CD4-positive, alpha-beta T cell treated with Interleukin-21 for 1 hour (primary cell): ENCODE measurements around the gene PITX2.

ENCODE experiments used
- DNase-seq: peaks from one replicate; pipeline ENCODE4 v3.0.0-alpha.2; 2020

The PITX2 gene

DNA sequence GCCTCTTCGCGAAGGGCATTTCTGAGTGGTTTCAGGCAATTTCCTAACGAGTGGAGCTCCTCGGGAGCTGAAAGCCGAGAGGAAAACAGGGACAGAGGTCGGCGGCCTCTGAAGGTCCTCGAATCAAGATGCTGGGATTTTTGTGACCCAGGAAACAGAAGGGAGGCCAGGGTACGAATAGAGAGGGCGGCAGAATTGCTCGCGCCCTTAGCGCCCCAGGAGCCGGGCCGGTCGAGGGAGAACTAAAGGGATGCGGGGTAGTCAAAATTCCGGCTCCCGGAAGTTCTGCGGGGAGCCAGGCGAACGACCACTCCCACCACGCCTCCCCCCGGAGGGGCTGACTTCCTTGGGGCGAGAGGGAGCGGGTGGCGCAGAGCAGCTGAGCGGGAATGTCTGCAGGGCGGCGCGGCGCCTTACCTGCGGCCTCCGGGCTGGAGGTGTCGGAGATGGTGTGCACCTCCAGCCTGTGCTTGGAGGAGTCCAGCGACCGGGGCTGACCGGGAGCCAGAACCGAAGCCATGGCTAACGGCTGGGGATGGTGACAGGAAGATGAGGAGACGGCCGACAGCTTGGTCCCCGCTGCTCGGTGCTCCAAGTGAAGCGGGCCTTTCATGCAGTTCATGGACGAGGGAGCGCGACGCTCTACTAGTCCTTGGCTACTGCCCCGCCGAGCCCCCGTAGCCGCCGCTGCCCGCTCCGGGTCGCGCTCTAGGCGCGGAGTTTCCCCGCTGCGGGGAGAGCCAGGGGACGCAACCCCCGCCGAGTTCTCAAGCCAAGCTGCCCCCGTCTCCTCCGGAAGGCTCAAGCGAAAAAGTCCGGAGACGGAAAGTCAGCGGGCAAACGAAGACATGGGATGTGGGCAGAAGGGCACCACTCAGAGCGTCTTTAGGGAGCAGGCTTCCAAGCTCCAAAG, 782 bp downstream of the PITX2 start:
- no peak for DNase-seq

DNA sequence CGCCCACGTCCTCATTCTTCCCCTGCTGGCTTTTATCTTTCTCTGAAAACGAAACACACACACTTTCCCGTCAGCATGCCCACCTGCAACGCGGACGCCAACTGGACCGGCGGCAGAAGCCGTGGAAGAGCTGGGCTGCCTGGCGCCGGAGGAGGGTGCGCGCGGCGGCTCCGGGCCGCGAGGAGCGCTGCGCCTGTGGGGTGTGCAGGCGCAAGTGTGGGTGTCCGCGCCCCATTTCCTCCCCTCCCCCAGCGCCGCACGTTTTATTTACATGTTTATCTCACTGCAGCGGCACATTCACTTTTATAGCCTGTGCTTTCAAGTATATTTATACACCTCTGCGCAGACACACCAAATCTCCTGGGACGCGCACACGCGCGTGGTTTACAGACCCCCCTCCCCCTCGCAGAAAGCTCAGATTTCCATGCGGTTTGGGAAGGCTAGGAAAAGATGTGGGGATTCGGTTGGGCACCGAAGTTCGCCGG, 1.5 kb downstream of the PITX2 start:
- no peak for DNase-seq

DNA sequence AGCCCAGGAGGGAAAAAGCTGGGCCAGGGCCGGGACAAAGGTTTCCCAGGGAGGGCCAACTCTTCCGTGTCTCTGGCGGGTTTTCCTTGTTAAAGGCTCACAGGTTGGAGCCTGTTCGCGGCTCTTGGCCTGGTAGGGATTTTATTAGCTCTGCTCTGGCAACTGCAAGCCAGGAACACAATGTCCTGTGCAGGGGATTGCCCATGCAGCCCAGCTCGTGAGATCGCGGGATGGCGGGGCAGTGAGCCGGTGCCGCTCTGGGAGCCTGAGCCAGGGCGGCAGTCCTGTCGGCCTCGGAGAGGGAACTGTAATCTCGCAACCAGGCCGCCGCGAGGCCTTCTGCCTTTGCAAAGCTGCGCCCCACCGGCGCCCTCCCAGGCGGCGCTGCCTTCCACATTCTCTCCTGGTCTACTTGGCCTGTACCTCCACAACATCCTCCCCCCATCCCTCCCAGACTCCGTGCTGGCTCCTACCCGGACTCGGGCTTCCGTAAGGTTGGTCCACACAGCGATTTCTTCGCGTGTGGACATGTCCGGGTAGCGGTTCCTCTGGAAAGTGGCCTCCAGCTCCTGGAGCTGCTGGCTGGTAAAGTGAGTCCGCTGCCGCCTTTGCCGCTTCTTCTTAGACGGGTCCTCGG, 2.1 kb downstream of the PITX2 start:
- no peak for DNase-seq

DNA sequence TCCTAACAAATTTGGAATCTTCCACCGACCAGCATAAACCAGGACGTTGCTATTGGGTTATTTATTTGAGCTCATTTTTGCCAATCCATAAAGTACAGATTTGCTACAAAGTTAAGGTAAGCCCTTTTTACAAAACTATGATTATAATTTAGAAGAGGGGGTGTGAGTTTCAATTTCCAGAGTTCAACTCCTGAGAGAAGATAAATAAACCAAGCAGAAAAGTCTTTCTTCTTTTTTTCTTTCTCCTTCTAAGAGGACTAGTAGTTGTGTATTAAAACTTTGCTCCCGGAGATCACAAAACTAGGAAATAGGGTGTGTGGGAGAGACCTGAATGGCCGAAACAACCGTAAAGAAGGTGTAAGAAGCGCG, 2.6 kb downstream of the PITX2 start:
- DNase-seq = no peak

DNA sequence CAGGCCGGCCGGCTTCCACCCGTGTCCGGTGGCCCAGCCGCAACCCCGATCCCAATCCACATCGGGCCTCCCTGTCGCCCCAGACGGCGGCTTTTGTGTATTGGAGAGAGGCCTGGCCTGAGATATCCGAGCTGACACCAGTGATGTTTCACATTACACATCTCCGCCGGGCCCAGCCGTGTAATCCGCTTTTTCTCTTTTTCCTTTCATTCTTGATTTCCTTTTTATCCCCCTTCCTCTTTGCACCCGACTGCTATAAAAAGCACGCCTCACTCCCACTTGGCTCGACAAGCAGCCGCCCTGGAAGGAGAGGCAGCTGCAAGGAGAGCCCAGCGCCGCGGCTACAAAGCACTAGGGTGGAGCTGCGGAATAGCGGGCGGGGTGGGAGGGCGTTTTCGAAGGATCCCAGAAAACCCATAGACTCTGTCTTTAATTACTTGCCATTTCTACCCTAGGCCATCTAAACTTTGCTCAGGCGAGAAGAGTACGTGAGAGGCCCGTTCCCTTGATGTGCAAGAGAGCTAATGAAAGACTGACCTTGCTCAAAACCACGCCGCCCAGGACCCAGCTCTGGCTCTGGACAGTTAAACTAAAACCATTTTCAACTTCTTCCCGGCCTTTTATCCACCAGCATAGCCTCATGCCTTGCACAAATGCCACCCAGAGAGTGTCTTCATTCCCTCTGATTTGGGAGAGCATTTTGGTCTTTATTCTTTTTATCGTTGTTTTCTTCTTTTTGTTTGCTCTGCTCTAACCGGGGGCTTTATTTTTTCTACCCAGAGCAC, 3.2 kb downstream of the PITX2 start:
- no peak for DNase-seq

DNA sequence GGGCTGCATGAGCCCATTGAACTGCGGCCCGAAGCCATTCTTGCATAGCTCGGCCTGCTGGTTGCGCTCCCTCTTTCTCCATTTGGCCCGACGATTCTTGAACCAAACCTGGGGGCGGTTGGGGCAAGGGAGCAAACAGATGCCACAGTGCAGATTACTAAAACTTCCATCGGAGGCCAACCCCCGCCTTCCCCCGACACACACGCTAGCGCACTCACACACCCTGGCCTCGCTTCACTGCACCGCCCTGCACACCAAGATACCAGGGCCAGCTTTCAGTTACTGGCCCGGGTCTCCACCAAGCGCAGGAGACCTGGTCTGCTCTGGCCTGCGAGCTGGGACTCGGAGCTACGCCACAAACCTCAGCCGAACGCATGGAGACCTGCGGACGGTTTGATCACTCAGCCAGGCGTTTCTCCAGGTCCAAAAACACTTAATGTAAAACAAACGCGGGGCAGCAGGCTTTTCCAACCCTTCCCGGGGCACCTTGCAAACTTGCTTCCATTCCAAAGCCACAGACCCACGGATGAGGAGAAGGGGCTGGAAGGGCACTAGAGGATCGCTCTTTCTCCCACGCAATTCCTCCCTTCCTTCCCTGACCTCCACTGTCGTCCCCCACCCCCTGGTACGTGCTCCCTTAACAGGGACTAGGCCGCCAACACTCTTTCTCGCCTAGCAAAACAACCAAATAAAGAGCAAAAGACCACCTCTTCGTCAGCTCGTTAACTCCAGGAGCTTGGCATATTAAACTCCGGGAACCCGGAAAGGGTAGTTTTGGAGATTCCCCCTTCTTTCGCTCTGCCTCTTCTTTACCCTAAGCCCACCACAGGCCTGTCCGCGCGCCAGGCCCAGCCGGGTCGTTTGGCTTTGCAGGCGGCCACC, 4.1 kb downstream of the PITX2 start:
- DNase-seq = no peak

DNA sequence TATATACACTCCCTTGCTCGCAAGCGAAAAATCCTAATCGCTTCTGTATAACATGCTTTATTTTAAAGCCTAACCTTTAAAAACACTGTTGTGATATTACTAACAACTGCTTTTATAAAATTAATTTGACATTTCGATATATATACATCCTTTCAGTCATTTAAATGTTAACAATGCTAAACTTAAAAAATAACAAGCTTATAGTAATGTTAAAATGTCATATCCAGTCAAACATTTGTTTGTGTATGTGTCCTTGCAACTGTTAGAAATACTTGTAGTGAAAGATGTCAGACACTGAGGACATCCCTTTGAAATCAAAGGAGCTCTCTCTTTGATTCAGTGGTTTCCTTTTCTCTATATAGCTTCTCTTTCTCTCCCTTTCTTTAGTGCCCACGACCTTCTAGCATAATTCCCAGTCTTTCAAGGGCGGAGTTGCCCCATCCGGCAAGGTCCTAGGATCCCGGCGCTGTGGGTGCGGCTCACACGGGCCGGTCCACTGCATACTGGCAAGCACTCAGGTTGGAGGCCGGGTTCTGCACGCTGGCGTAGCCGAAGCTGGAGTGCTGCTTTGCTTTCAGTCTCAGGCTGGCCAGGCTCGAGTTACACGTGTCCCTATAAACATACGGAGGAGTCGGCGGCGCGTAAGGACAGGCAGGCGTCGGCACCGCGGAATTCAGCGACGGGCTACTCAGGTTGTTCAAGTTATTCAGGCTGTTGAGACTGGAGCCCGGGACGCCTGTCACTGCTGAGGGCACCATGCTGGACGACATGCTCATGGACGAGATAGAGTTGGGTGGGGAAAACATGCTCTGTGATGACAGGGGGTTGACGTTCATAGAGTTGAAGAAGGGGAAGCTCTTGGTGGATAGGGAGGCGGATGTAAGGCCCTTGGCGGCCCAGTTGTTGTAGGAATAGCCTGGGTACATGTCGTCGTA, 5.0 kb downstream of the PITX2 start:
- DNase-seq = no peak

DNA sequence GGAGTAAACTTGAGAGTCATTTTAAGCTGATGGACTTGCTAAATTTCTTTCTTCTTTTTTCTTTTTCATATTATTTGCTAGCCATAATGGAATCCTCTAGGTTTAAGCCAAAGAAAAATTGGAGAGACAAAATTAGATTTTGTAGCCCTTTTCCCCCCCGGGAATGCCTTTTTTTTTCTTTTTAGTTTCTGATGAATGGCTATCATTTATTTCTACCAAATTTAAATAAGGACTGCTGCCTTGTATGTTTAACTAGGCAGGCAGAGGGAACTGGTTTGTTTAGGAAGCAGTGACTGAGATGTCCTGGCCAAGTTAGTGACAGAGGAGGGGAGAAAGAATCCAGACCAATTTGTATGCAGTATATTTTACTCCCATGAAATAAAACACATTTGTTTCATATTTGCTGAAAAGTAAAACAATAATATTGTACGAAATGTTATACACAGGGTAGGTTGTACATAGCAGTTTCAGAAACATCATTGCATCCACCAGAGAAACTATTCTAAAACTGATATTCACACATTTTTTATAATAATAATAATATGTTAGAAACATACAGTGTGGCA, 5.7 kb downstream of the PITX2 start:
- no peak for DNase-seq

DNA sequence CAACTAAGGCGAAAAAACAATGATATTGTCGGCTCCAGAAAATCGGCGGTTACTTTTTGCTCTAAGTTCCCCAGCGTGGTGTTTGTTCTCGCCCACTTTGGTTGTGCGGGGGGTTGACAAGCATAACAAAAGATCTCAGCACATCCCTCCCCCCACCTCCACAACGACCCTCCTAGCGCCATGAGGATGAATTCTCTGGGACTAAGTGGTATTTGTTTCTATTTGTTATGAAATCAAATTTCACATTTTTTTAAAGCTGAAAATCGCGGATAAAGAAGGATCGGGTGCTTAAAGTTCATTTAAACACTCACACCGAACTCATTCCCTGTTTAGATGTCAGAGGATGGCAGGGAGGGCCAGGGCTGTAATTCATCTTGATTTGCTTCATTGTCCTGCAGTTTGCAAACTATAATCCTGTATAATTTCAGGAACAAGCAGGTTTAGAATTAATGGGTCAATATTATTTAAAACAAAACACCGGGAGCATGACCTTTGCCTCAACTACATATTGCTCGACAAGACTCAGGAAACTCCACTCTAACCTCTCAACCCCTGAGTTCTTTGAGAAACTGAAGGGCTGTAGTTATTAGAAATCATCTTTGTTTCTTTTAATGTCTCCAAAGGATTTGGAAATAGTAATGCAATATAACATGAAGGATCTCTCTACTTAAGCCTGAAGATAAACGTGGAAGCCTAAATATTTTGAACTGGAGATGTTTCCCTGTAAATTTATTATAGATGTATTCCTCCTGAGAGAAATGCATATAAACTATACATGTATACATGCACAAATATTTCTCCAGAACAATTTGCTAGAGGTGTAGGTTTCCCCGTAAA, 6.4 kb downstream of the PITX2 start:
- DNase-seq = no peak

DNA sequence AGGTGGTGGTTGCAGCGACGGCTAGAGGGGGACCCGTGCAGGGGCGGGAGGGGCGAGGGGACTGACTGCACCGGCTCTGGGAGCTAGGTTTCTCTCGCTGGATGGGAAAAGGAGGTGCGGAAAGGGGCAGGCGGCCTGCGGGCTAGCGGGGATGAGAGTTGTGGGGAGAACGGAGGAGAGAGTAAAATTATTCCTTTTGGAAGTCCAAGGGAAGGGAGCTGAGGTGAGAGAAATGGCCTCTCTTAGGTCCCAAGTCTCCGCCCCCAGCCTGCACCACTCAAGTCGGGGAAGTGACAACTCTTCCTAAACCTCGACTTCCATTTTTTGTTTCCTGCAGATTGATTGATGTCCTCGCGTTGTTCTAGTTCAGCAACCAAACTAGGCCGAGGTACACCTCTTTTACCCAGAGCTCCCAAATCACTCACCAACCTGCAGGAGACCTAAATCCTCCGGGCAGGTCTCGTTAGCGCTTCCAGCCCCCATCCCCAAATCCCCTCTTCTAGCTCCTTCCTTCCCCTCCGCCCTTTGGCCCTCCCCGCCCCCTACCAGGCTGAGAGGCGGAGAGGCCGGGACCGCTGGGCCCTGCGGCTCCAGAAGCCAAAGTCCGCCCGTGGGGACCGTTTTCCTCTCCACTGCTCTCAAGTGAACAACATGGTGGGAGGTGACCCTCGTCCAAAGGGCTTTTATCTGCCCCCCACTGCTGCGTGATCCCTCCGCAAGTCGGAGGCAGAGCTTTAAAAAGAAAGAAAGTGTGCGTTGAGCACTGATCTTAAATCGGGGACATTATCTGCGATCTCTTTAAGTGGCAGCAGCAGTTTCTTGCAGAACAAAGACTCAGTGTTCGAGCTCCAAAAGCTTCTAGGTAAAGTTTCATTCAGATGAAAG, 7.3 kb downstream of the PITX2 start:
- no peak for DNase-seq

DNA sequence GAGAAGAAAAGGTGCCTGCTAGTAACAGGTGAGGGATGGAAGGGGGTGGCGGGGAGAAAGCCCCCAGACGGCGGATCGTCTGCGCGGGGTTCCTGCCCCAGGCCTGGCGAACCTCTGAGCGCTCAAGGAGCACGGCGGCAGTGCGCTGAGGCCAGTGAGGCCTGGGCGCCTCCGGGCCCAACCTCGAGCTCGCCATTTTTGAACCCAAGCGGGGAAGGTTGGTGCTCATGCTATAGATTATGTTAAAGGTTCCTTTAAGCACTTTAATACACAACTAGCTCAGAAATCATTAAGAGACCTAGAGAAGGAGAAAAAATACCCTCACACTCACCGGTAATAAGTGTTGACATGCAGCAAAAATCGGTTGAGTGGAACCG, 7.9 kb downstream of the PITX2 start:
- no peak for DNase-seq

DNA sequence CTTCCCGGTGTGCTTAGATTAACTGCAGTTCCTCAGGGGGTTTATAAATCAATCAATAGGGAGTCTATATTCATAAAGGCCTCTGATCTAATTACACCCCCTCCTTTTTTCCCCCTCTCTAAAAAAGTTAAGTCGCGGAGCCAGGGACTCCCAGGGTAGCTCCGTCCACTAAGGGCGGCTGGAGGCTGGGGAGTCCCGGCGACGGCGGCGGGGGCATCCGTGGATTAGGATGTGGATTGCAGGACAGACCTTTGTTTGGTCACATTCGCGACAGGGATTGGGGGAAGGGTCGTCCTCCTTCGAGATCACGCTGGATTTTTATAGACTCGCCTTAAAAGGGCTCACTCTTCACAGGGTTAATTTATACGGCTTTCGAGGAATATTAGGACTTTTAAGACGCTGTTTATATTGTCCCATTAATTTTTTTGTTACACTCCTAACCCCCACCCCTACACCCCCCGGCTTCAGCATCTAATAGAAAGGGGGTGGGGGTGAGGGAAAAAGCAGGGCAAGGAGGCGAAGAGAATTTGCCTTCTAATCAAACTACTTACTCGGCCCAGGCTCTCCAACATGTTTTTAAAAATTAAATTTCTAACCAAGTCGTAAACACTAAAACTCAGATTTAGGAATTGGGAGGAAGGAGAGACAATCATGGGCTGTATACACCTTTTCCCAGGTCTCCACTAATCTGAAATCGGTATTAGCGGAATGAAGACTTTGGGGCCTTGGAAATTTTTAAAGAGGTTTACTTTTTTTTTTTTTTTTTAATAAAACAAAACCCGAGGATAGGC, 8.5 kb downstream of the PITX2 start:
- no peak for DNase-seq

DNA sequence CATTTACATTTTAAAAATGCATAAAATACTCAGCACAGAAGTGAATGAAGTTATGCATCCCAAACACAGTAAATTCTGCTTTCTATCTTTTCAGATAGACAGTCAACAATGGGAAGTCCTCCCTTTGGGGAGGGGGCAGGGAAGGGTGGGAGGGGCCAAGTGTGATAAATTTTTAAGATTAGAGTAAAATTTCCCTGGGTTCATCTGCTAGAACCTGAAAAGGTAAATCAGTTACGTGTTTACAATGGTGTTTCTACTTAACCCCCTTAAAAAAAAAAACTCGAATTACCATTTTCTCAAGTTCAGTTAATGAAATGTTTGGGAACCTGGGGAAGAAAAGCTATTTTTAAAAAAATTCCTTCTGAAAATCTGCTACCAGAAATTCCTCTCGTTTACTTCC, 9.1 kb downstream of the PITX2 start:
- no peak for DNase-seq

DNA sequence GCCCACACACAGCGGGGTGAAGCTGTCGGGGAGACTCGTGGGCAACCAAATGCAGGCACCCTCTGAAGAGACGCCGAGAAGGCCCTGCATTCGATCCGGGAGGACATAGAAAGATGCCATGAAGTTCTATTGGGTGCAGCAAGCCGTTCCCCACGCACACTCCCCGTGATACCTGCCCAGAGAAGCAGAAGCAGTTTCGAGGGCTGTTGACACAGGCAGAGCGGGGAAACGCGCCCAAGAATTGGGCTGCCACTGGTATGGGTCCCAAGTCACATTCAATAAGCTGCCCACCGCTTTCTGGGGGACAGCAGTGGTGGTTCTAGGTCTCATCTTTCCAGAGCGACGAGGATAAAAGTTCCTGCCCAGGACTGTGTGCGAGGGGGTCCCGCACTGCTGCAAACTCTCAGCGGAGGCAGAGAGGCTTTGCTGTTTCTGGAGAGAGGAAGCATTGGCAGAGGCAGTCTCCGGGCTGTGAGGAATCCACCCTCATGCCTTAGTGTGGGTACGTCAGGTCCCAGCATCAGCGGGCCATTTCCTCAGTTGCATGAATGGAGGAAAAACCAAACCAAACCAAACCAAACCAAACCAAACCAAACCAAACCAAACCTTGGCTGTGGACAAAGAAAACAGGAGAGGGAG, 10.1 kb downstream of the PITX2 start:
- DNase-seq = no peak

DNA sequence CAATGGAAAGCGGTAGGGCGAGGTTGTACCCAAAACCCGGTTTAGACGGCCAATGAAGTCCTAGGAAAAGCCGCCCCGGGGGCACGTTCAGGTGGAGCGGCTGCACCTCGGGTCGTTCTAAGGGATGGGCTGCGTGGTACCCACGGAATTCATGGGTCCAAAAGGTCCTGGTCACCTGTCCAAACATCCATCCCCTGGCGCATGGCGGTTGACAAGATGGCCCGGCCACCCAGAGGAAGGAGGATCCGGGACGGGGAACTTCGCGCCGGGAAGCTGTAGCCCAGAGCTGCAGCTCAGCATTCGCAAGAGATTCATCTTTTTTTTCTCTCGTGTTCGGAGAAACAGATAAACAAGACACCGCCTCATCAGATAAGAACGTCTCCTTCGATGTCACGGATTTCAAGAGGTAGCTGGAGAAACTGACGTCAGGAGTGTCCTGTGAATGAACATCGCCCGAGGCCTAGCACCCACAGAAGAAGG, 10.9 kb downstream of the PITX2 start:
- DNase-seq = no peak

DNA sequence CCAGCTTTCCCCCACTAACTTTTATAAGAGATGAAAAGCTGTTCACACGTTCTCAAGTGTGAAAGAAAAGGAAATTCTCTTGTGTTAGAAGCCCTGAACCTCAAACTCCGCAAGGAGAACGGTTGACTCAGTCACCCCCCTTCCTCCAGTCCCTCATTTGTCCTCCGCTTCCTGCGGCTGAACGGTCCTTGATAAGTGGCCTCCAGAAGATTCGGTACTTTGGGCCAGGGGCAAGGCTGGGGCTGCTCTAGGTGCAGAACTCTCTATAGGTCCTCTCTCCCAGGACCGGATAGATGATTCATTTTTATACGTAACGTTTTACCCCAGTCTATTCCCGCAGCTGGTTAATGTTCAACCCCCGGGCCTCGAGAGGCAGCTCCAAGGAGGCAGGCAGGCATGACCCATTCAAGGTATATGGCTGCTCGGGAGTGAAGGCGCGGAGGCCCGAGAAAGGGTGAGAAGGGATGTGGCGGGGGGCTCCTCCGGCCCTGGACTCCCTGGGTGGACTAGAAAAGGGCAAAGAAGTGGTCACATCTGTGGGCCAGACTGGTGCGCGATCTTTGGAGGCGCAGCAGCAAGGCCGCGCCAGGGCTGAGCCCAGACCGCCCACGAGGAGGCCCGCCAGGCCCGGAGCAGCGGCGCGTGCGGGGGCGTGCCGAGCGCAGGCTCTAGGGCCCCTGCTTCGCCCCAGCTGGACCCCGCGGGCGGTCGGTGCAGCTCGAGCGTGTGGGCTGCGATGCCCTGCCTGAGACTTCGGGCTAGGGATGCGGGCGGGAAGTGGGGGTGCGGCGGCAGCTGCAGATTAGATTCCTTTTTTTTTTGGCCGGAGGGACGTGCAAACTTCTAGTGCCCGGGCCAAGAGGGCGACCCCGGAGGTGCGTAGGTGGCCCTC, 11.7 kb downstream of the PITX2 start:
- DNase-seq = no peak

DNA sequence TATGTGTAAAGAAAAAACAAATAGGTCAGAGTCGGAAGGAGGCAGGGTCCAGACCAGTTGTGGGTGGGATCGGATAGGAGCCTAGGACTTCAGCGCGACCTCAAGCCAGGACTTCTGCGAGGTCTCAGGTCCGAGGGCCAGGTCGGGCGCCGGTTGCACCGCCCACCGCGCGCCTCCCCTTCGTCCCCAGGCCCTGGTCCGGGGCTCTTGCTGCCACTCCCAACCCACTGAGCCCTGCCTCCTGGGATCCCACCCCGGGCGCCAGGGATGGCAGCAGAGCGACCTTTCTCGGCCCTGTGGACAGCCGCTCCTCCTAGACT, 12.3 kb downstream of the PITX2 start:
- no peak for DNase-seq
